GM12801 (cell line): ENCODE measurements around the gene CHRNA4.

Experiments used
- TF ChIP-seq, protein P1 (sequence below): IDR thresholded peaks from one replicate; pipeline ENCODE4 v1.5.1; 2011; ENCODE audit warnings: control low read depth; ENCODE audit not compliant: insufficient read length; ENCODE audit errors: extremely low read depth

The CHRNA4 gene

GRCh38 chr20:63401384-63402110 is 40.4 kb upstream of the CHRNA4 start:
- TF ChIP-seq, protein P1, sequence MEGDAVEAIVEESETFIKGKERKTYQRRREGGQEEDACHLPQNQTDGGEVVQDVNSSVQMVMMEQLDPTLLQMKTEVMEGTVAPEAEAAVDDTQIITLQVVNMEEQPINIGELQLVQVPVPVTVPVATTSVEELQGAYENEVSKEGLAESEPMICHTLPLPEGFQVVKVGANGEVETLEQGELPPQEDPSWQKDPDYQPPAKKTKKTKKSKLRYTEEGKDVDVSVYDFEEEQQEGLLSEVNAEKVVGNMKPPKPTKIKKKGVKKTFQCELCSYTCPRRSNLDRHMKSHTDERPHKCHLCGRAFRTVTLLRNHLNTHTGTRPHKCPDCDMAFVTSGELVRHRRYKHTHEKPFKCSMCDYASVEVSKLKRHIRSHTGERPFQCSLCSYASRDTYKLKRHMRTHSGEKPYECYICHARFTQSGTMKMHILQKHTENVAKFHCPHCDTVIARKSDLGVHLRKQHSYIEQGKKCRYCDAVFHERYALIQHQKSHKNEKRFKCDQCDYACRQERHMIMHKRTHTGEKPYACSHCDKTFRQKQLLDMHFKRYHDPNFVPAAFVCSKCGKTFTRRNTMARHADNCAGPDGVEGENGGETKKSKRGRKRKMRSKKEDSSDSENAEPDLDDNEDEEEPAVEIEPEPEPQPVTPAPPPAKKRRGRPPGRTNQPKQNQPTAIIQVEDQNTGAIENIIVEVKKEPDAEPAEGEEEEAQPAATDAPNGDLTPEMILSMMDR = no peak

DNA sequence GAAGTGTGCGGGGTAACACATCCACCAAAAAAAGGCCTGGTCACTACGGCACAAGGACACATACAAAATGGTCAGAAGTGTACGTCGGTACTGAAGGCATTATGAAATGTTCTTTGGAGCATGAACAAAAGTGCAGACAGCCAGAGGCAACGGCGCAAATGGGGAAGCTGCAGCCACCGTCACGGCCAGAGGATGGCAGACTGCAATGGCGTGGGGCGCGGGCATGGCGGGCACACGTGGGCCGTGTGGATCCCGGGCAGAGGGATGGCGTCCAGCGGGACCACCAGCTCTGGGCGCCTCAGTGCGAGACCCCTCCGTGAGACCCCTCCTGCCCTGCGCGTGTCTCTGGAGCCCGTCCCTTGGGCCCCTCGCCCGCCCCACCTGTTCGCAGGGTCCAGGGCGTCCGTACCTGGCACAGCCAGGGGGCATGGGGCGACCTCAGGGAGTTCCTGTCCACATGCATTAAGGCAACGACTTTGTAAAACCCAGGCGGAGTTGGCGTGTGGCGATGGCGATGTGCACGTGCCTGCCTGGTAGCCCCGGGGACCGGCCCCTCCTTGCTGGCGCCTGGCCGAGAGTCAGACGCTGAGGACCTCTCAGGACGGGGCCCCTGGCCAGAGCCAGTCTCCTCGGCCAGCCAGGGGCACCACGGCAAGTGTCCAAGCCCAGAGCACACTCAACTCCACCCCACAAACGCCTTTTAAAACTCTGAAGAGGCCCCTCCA is 39.5 kb upstream of the CHRNA4 start:
- TF ChIP-seq, protein P1 = no peak

- TF ChIP-seq, protein P1 = no peak
Observed at GRCh38 chr20:63399596-63400375, 38.6 kb upstream of the CHRNA4 start.

GRCh38 chr20:63398744-63399514 is 37.8 kb upstream of the CHRNA4 start:
- TF ChIP-seq, protein P1 = no peak

DNA sequence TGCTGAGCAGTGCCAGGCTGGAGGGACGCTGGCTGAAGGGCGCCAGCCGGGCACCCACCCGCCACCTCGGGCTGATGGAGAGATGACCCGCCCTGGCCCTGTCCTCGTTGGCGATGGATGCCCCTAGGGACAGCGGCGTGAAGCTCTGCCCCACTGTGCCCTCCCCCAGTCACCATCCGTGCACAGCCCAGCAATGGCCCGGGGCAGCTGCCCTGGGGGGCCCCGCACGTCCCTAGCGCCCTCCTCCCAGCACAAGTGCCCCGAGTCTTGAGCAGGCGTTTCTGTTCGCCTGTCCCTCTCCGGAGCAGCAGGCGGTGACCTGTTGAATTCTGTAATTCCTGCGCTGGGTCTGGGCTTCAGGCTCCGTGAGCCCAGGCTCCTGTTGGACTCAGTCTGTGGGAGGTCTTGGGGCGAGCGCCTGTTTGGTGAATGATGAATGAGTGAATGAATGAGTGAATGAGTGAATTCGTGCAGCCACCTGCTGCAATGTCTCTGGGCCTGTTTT is 36.8 kb upstream of the CHRNA4 start:
- TF ChIP-seq, protein P1 = no peak

- TF ChIP-seq, protein P1 = no peak
Observed at GRCh38 chr20:63397155-63397843, 36.1 kb upstream of the CHRNA4 start.
